CD4-positive, alpha-beta T cell (primary cell): ENCODE results near the gene PHACTR4. TPM values are rescaled to one million over a fixed set of nuclear protein-coding genes. Genes with fewer than 3 reads are reported as not detected.

Experiments
- ATAC-seq: fragments of 200-7000 bp; cut with Tn5 transposase; one replicate; pipeline ENCODE4 v1.10.0; 2022; ENCODE audit warnings: mild to moderate bottlenecking; ENCODE audit not compliant: poor library complexity
- CTCF ChIA-PET: fragments of 350-600 bp; sonication (Branson Sonifier 250); formaldehyde crosslinking; loops from one replicate; lab custom pipeline; 2021; ENCODE audit warnings: antibody characterized with exemption, inconsistent platforms; lab: Charles Lee
- POLR2A ChIA-PET: fragments of 350-600 bp; sonication (Branson Sonifier 250); formaldehyde crosslinking; loops from one replicate; lab custom pipeline; 2021; ENCODE audit warnings: antibody characterized with exemption, inconsistent platforms; lab: Charles Lee
- DNase-seq, 14 experiments: peaks; one replicate each; pipeline ENCODE4 v3.0.0-alpha.2; 2013 to 2020; ENCODE audit warnings: mixed read lengths in 2 of 14
- H3K27ac ChIP-seq, 2 donors: one replicate each; pipeline versions ENCODE4 v1.5.1 to v1.7.0; 2013; ENCODE audit warnings: low read length in 2 of 2, low read depth in 1 of 2, mild to moderate bottlenecking in 1 of 2
- H3K27me3 ChIP-seq, 2 experiments: 1 replicate in 1 of 2; 2 replicates in 1 of 2; pipeline versions ENCODE4 v1.6.1 to v1.7.0; 2013; ENCODE audit warnings: low read length in 2 of 2, control low read depth in 1 of 2, mild to moderate bottlenecking in 1 of 2, moderate library complexity in 1 of 2; ENCODE audit not compliant: insufficient read depth in 2 of 2, control insufficient read depth in 1 of 2
- H3K36me3 ChIP-seq: one replicate; pipeline ENCODE4 v1.6.1; 2013; ENCODE audit warnings: low read length, control low read depth; ENCODE audit not compliant: insufficient read depth
- H3K4me1 ChIP-seq: one replicate; pipeline ENCODE4 v1.6.1; 2013; ENCODE audit warnings: low read length, control low read depth; ENCODE audit not compliant: insufficient read depth
- H3K4me3 ChIP-seq: one replicate; pipeline ENCODE4 v1.5.1; 2013; ENCODE audit warnings: mild to moderate bottlenecking, low read length, moderate library complexity
- H3K9me3 ChIP-seq, 2 experiments: 1 replicate in 1 of 2; 2 replicates in 1 of 2; pipeline versions ENCODE4 v1.6.1 to v1.7.0; 2013; ENCODE audit warnings: low read length in 2 of 2, mild to moderate bottlenecking in 2 of 2, control low read depth in 1 of 2, moderate library complexity in 1 of 2; ENCODE audit not compliant: control insufficient read depth in 1 of 2, insufficient read depth in 1 of 2
- H3K27ac Mint-ChIP-seq: one replicate; pipeline ENCODE4 v1.8.0; 2020; ENCODE audit warnings: mixed read lengths
- H3K27me3 Mint-ChIP-seq: one replicate; pipeline ENCODE4 v1.8.0; 2021; ENCODE audit warnings: mixed read lengths
- H3K36me3 Mint-ChIP-seq: one replicate; pipeline ENCODE4 v1.8.0; 2021; ENCODE audit warnings: low read depth, mixed read lengths
- H3K4me1 Mint-ChIP-seq: one replicate; pipeline ENCODE4 v1.8.0; 2021; ENCODE audit warnings: low read depth, mixed read lengths
- H3K4me3 Mint-ChIP-seq: one replicate; pipeline ENCODE4 v1.8.0; 2020; ENCODE audit warnings: mild to moderate bottlenecking, mixed read lengths
- H3K9me3 Mint-ChIP-seq: one replicate; pipeline ENCODE4 v1.8.0; 2020; ENCODE audit warnings: mixed read lengths
- CTCF ChIP-seq: fragments of 200-600 bp; IDR thresholded peaks from one replicate; pipeline ENCODE4 v1.8.0; 2022; ENCODE audit warnings: antibody characterized with exemption, mild to moderate bottlenecking
- intact Hi-C, 2 experiments: fragments of 100-400 bp; cut with DNase I in 1 of 2; cut with micrococcal nuclease in 1 of 2; formaldehyde crosslinking; loops; one replicate each; pipeline versions ENCODE4 v1.15.1 to v1.9.0; 2023 to 2025; cut with DNase I, micrococcal nuclease
- total RNA-seq, 174 experiments: library from RNA in 2 of 174; stranded (reverse) in 2 of 174; gene quantifications; one replicate each; pipeline ENCODE4 v1.2.3 and lab custom pipeline; 2021 to 2026

The PHACTR4 gene
- total RNA-seq, 2 experiments from 2014 or later: 26.0 to 26.3 TPM

GRCh38 chr1:28506907-28507246, 137.3 kb downstream of the PHACTR4 start:
- no peak for ATAC-seq

GRCh38 chr1:28507247-28507645, 137.7 kb downstream of the PHACTR4 start:
- peaks cover 67% of the 10 kb centered on the region for H3K36me3 Mint-ChIP-seq
- ATAC-seq (no peak), DNase-seq (peak in 1 of 14 experiments; percentile 12)
- no peaks in the 10 kb centered on the region for H3K27me3 ChIP-seq
- H3K4me3 Mint-ChIP-seq: peak overlapping the region; percentile 94
- ChIA-PET POLR2A (interaction anchor here (0.9 to 7.0 kb wide), 11 partner anchors 10 to 407 kb away, joined by 3 to 111 read pairs (median 11); partner anchors contain the start of genes EPB41, MED18, RNU11 and TAF12), CTCF (interaction anchor here (1.0 to 2.9 kb wide), 4 partner anchors 11 to 230 kb away, joined by 3 to 12 read pairs (median 5); partner anchors contain the start of gene YTHDF2)
- TF ChIP-seq CTCF: no peak
- H3K9me3 Mint-ChIP-seq: no peaks in the 10 kb centered on the region
- peak overlapping the region; percentile 88 for H3K27ac Mint-ChIP-seq
- H3K4me1 ChIP-seq: peaks cover 54% of the 10 kb centered on the region
- H3K27ac ChIP-seq: peak overlapping the region in 1 of 2 donors; percentile 61
- no peaks in the 10 kb centered on the region for H3K27me3 Mint-ChIP-seq
- intact Hi-C loops: loop anchor here (1.0 to 5.0 kb wide), 6 partner anchors 45 to 260 kb away; partner anchors contain the start of genes YTHDF2 (in 2 of the 2), TAF12 (in 1 of the 2) and TRNAU1AP (in 1 of the 2)
- H3K9me3 ChIP-seq: no peaks in the 10 kb centered on the region
- peaks cover 59% of the 10 kb centered on the region for H3K4me1 Mint-ChIP-seq
- H3K36me3 ChIP-seq: peaks cover 48% of the 10 kb centered on the region
- peak overlapping the region; percentile 86 for H3K4me3 ChIP-seq

More at GRCh38 chr1:28506907-28507246, 137.3 kb downstream of the PHACTR4 start:
- peak overlapping the region; percentile 86 for H3K4me3 ChIP-seq
- intact Hi-C loops: loop anchor here (1.0 to 5.0 kb wide), 7 partner anchors 11 to 260 kb away; partner anchors contain the start of genes YTHDF2 (in 2 of the 2), TAF12 (in 1 of the 2) and TRNAU1AP (in 1 of the 2)
- peak overlapping the region; percentile 94 for H3K4me3 Mint-ChIP-seq
- peaks cover 44% of the 10 kb centered on the region for H3K36me3 ChIP-seq
- ChIA-PET POLR2A (interaction anchor here (0.9 to 7.0 kb wide), 11 partner anchors 10 to 407 kb away, joined by 3 to 111 read pairs (median 11); partner anchors contain the start of genes ATP5IF1, EPB41, MED18 and RNU11), CTCF (interaction anchor here (1.0 to 2.9 kb wide), 3 partner anchors 47 to 230 kb away, joined by 3 to 12 read pairs (median 3); partner anchors contain the start of gene YTHDF2)
- no peaks in the 10 kb centered on the region for H3K27me3 ChIP-seq
- H3K4me1 Mint-ChIP-seq: peaks cover 56% of the 10 kb centered on the region
- peak in 1 of 14 experiments; percentile 24 for DNase-seq
- H3K27ac ChIP-seq: peak overlapping the region; percentile 61 to 79
- H3K4me1 ChIP-seq: peaks cover 51% of the 10 kb centered on the region
- no peaks in the 10 kb centered on the region for H3K9me3 ChIP-seq
- peak overlapping the region; percentile 88 for H3K27ac Mint-ChIP-seq
- H3K36me3 Mint-ChIP-seq: peaks cover 63% of the 10 kb centered on the region
- H3K27me3 Mint-ChIP-seq: no peaks in the 10 kb centered on the region
- H3K9me3 Mint-ChIP-seq: no peaks in the 10 kb centered on the region
- no peak for TF ChIP-seq CTCF

GRCh38 chr1:28507646-28508434, 138.3 kb downstream of the PHACTR4 start:
- peak overlapping the region; percentile 19 to 61 for H3K27ac ChIP-seq
- no peaks in the 10 kb centered on the region for H3K9me3 Mint-ChIP-seq
- H3K4me1 Mint-ChIP-seq: peaks cover 65% of the 10 kb centered on the region
- H3K27me3 Mint-ChIP-seq: no peaks in the 10 kb centered on the region
- TF ChIP-seq CTCF: no peak
- ATAC-seq (no peak), DNase-seq (no peak)
- no peaks in the 10 kb centered on the region for H3K27me3 ChIP-seq
- peak overlapping the region; percentile 94 for H3K4me3 Mint-ChIP-seq
- ChIA-PET POLR2A (interaction anchor here (0.9 to 7.0 kb wide), 7 partner anchors 9 to 406 kb away, joined by 5 to 111 read pairs (median 16); partner anchors contain the start of genes EPB41, MED18, RNU11 and TRNAU1AP), CTCF (interaction anchor here (1.0 to 2.9 kb wide), 5 partner anchors 11 to 229 kb away, joined by 3 to 12 read pairs (median 4); partner anchors contain the start of gene YTHDF2)
- H3K4me1 ChIP-seq: peaks cover 57% of the 10 kb centered on the region
- H3K4me3 ChIP-seq: peak overlapping the region; percentile 86
- no peaks in the 10 kb centered on the region for H3K9me3 ChIP-seq
- H3K36me3 Mint-ChIP-seq: peaks cover 73% of the 10 kb centered on the region
- H3K36me3 ChIP-seq: peaks cover 54% of the 10 kb centered on the region
- H3K27ac Mint-ChIP-seq: peak overlapping the region; percentile 88
- intact Hi-C loops: loop anchor here (1.0 to 5.0 kb wide), 6 partner anchors 44 to 261 kb away; partner anchors contain the start of genes YTHDF2 (in 2 of the 2), TAF12 (in 1 of the 2) and TRNAU1AP (in 1 of the 2)
